Upper lobe of left lung (tissue), 4 donors: ENCODE measurements around the gene MICAL3.

Source experiments
- EP300 ChIP-seq, 4 donors: sonication (generic); formaldehyde crosslinking; IDR thresholded peaks; one replicate each; pipeline ENCODE4 v1.5.1; 2017; ENCODE audit warnings: antibody characterized with exemption in 4 of 4, control low read depth in 2 of 4
- POLR2A ChIP-seq, 4 donors: fragments of 450-650 bp; IDR thresholded peaks; one replicate each; pipeline ENCODE4 v1.5.1; 2016 to 2017; ENCODE audit warnings: antibody characterized with exemption in 4 of 4, mild to moderate bottlenecking in 2 of 4
- POLR2AphosphoS5 ChIP-seq, 2 donors: sonication (generic); formaldehyde crosslinking; IDR thresholded peaks; one replicate each; pipeline ENCODE4 v1.5.1; 2017; ENCODE audit warnings: antibody characterized with exemption in 2 of 2
- TF ChIP-seq, protein P1 (sequence below), 6 experiments: fragments of 450-650 bp in 4 of 6; fragments of 200-600 bp in 2 of 6; sonication (generic) in 2 of 6; IDR thresholded peaks; one replicate each; pipeline ENCODE4 v1.5.1; 2016 to 2019; ENCODE audit warnings: antibody characterized with exemption in 6 of 6

DNA sequence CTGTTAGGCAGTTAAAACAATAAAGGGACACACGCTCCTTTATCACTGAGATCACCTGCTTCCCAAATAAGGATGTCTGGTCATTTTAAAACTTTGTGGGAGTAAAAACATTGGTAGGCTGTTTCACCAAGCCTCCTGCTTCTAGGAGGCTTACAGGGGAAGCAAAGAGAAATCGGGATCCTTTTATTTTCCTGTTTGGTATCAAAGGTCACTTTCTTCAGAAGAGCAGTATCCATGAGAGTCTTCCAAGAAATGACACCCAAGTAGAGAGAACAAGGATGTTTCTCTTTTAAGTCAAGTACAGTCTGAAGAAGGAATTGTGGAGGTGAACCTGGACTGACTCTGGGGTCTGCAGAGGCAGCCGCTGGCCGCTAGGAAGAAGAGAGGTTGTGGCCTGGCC, 213.2 kb downstream of the MICAL3 start:
- TF ChIP-seq POLR2A (IDR thresholded peaks at IDR 0.05) (no peak), EP300 (IDR thresholded peaks at IDR 0.05) (no peak), POLR2AphosphoS5 (IDR thresholded peaks at IDR 0.05) (no peak)
- TF ChIP-seq, protein P1, sequence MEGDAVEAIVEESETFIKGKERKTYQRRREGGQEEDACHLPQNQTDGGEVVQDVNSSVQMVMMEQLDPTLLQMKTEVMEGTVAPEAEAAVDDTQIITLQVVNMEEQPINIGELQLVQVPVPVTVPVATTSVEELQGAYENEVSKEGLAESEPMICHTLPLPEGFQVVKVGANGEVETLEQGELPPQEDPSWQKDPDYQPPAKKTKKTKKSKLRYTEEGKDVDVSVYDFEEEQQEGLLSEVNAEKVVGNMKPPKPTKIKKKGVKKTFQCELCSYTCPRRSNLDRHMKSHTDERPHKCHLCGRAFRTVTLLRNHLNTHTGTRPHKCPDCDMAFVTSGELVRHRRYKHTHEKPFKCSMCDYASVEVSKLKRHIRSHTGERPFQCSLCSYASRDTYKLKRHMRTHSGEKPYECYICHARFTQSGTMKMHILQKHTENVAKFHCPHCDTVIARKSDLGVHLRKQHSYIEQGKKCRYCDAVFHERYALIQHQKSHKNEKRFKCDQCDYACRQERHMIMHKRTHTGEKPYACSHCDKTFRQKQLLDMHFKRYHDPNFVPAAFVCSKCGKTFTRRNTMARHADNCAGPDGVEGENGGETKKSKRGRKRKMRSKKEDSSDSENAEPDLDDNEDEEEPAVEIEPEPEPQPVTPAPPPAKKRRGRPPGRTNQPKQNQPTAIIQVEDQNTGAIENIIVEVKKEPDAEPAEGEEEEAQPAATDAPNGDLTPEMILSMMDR (IDR thresholded peaks at IDR 0.05): no peak
